AG08396 (cell line): ENCODE data around the gene ATP4B.

Experiments
- DNase-seq: peaks from one replicate; pipeline ENCODE4 v3.0.0; 2012; ENCODE audit warnings: low spot score, mixed read lengths

Gene ATP4B

DNA sequence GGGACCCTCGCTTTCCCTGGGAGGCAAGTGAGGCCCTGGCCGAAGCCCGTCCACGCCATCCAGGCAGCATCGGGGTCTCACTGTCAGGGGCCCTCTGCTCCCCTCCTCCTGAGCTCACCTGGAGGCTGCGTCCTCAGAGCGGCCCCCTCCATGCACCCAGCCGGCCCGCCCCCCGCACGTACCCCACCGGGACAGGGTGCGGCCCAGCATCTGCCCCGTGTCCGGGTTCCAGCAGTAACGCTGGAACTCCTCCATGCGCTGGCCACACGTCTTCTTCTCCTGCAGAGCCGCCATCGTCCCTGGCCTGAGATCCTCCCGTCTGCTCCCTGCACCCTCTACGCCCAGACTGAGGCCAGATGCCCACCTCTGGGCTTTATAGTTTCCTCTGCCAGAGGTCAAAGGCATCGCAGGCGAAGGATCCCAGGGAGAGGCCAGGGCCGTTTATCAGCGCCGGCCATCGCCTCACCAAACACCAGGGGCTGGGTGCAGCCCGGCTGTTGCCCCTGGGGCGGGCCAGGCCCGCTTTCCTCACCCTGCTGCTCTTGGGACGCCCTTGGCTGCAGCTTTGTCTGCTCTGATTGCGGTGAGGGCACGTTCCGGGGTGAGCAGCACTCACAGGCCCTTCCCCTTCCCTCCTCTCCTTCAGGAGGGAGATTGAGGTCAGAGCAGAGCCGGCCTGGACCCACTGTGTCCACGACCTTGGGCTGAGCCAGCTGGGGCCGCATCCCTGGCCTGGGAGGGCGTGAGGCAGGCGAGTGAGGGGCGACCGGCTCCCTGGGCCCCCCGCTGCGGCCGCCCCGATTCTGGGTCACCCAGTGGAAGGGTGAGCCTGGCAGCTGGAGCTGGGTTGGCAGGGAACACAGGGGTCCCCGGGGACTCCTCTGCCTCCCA is at the start of gene ATP4B:
Gene ATP4B (minus strand): TSS at position 348 of the 891 bp plus-strand sequence. CDS start 54 bp downstream, at position 294.
- DNase-seq: no peak

DNA sequence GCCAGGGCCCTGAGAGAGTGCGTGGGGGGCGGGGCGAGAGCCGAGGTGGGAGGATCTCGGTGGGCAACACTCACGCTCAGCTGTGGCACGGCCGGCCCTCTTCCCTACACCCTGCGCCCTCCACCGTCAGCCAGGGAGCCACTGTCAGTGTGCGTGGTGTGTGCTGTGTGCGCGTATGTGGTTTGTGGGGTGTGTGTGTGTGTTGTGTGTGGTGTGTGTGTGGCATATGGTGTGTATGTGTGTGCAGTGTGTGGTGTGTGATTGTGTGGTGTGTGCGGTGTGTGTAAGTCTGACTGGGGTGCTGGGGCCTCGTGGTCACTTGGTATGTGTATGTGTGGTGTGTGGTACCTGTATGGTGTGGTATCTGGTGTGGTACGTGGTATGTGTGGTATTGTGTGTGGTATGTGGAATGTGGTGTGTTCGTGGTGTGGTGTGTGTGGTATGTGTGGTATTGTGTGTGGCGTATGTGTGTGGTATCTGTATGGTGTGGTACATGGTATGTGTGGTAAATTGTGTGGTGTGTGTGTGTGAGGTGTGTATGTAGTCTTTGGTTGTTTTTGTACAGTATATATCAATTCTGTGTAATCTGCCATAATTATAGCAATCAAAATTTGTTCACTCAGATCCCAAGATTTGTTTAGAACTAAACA is 14.1 kb upstream of the ATP4B start:
- DNase-seq: no peak

DNA sequence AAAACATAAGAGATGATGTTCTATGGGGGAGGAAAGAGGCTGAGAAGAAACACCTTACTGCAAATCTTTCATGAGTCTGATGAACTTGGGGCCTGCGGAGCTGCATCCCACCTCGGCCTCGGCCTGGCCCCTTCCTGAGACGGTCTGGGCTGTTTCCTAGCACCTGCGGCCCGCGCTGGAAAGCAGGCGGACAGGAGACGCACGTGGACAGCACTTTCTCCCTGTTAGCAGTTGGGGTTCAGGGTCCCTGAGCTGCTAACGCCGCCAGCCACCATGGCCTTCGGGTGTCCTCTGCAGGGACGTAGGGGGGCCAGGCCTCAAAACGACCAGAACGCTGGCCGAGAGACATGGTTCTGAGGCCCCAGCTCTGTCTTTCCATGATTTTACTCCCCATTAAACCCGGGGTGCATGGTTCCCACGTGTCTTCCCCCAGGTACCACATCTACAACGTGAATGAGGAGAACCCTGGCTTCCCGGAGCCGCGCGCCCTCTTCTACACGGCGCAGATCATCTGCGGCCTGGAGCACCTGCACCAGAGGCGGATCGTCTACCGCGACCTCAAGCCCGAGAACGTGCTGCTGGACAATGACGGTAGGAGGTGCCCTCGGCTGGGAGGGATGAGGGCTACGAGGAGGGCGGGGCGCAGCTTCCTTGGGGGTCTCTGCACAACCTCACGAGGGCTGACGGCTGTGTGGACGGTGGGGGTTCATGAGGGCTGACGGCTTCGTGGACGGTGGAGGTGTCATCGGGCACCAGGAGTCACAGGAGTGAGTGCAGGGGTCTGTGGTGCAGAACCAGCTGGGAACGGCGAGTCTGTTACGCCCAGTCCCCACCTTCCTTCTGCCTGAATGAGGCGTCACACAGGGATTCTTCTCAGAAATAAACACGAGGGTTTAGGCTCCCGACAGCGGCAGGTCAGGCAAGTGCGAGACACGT is 13.3 kb upstream of the ATP4B start:
- no peak for DNase-seq

DNA sequence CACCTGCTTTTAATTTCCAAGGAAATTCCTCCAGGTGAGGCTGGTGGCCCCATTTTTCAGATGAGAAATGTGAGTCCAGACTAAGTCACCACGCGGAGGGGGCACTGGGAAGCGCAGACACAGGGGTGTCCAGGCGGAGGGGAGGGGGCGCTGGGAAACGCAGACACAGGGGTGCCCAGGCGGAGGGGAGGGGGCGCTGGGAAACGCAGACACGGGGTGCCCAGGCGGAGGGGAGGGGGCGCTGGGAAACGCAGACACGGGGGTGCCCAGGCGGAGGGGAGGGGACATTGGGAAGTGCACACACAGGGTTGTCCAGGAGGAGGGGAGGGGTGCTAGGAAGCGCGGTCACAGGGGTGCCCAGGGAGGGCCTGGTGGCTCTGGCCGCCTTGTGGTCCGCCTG is 12.5 kb upstream of the ATP4B start:
- DNase-seq: no peak

DNA sequence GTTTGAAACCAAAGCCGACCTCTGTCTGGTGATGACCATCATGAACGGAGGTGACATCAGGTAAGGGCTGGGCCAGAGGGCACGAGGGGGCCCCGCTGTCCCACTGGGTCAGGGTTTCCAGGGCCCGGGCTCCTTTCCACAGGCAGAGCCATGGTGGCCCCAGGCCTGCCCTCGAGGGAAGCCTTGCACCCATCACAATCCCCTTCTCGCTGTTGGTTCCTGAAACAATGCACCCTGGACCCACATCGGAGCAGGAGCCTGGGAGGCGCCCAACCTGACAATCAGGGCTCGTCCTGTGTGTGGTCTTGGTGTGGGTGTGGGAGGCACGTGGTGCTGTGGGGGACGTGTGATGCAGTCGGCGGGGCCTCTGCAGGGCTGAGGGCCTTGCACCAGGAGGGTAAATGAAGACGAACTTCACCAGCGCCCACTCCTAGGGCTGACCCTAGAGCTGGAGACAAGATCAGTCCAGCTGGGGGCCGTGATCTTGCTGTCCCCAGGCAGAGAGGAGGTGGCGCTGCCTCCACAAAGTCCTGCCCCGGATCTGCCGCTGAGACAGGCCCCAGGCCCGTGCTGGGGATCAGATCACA is 11.8 kb upstream of the ATP4B start:
- no peak for DNase-seq

GRCh38 chr13:113669231-113669754 is 11.3 kb upstream of the ATP4B start:
- DNase-seq: no peak

DNA sequence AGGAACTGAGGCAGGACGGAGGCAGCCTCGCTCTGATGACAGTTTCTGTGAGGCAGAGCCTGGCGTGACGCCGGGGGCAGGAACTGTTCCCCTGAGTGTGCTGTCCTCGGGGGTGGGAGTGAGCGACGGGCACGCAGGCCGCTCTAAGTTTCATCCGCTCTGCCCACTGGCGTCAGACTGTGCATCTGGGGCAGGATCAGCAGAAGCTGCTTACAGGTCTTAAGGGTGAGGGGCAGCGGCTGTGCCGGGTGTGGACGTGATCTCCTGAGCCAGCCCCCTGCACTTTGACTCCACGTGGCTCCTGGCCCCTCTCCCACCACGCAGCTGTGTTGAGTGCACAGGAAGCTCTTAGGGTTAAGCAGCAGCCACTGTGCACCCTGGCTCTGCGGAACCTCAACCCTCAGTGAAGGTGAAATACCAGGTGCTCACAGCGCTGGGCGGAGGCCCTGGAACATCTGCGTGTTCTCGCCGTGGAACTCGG is 10.5 kb upstream of the ATP4B start:
- DNase-seq: no peak

- no peak for DNase-seq
These were observed 9.9 kb upstream of the ATP4B start for GRCh38 chr13:113667771-113668490.

- DNase-seq: no peak
These were observed 9.1 kb upstream of the ATP4B start, which contains the start of gene GRK1 for GRCh38 chr13:113666951-113667701. GRK1 (plus strand) TSS chr13:113667219; CDS start chr13:113667387, 168 bp downstream.

GRCh38 chr13:113666329-113666670 is 8.3 kb upstream of the ATP4B start:
- no peak for DNase-seq

- DNase-seq: no peak
These were observed 7.8 kb upstream of the ATP4B start for GRCh38 chr13:113665597-113666328.

- no peak for DNase-seq
These were observed 7.0 kb upstream of the ATP4B start for GRCh38 chr13:113664751-113665596.

GRCh38 chr13:113663934-113664333 is 5.9 kb upstream of the ATP4B start:
- DNase-seq: no peak

DNA sequence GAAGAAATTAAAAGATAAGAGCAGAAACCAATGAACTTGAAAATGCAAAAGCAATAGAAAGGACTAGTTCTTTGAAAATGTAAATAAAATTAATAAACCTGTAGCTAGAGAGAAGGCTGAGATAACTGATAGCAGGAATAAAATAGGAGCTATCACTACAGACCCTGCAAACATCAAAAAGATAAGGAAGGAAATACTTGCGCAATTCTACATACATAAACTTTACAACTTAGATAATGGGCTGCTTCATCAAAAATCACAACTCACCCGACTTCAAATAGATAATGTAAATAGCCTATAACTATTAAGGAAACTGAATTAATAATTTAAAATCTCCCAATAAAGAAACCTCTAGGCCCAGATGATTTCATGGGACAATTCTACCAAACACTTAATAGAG is 3.5 kb upstream of the ATP4B start:
- no peak for DNase-seq

DNA sequence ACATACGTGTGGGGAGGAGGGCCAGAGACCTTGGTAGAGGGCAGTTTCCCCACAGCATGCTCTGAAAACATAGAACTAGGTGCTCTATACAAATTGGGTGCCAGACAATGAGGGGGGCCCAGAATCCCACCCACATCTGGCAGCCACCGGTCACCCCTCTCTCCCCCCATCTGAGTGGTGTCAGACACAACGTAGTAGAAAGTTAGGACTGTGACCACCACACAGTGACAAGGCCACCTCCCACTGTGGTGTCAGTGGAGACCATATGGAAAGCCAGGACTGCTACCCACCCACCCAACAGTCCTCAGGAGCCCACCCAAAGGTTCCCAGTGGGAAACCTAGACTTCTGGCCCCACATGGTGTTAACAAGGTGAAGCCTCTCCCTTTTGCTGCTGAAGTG is 2.1 kb upstream of the ATP4B start:
- no peak for DNase-seq

GRCh38 chr13:113659337-113659736 is 1.3 kb upstream of the ATP4B start:
- DNase-seq: no peak

DNA sequence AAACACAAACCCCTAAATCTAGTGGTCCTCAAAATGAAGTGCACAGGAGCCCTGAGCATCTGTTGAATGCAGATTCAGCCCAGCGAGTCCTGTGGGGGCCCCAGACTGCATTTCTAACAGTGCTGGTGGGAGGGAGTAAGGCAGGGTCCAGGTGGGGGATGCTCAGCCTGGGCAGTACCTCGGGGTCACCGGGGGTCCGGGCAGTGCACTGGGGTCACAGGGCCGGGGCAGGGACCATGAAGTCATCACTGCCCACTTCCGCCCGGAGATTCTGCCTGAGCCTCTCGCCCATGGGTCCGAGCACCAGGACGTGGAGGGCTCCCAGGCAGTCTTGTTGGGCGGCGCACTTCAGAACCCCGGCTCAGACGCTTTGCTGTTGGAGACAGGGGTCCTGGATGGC is 838 bp upstream of the ATP4B start:
- DNase-seq: no peak
